ENCODE data around the gene PRKCI.

PRKCI gene

GRCh38 chr3:170344971-170345370 is 122.7 kb downstream of the PRKCI start:
- POLR2A ChIA-PET = no interaction called here
- no peak for DNase-seq (ENCODE audit: extremely low spot score)
- TF ChIP-seq ZNF384 (IDR thresholded peaks at IDR 0.05) = no peak
- no peak for TF ChIP-seq FOXK2 (IDR thresholded peaks at IDR 0.05)
- TF ChIP-seq CTBP1 (IDR thresholded peaks at IDR 0.05; ENCODE audit: borderline replicate concordance) = no peak
- TF ChIP-seq FOXM1 (IDR thresholded peaks at IDR 0.05; ENCODE audit: borderline replicate concordance) = no peak

DNA sequence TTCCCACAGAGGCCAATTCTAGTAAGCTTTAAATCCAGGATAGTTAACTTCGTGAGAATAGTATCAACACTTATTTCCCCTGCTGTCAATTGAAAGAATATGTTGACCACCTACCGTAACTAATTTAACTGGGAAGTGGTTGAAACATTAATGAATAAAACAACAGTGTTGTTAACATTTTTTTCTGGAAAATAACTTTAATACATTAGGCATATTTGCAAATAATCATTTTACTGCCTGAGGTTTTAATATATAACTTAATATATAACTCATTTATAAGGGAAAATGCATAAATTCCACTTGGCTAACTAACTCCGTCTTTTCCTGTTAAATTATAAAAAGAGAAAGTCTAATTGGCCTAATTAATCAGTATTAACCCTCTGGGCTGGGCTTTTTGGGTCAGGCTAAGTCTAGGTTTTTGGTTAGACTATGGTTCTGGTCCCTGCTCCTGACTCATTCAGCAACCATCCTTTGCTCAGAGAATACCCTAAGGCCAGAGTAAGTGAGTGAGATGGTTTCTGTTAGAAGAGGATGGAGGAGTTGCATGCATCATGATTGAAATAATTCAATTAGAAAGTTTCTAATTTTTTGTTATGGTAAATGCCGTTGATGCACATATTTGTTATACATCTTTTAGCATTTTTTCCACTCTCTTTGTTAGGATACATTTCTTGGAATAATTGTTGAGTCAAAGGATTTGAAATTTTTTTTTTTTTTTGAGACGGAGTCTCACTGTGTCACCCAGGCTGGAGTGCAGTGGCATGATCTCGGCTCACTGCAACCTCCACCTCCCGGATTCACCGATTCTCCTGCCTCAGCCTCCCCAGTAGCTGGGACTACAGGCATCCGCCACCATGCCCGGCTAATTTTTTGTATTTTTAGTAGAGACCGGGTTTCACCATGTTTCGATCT is 124.5 kb downstream of the PRKCI start:
- CTCF ChIA-PET = no interaction called here

More at GRCh38 chr3:170344971-170345370, 122.7 kb downstream of the PRKCI start:
- CTCF ChIA-PET = no interaction called here

GRCh38 chr3:170350515-170351413 is 128.5 kb downstream of the PRKCI start:
- CTCF ChIA-PET = no interaction called here
- DNase-seq (ENCODE audit: extremely low spot score) = no peak
- no peak for TF ChIP-seq NFRKB (IDR thresholded peaks at IDR 0.05)
- no peak for TF ChIP-seq HDGF (IDR thresholded peaks at IDR 0.05; ENCODE audit: borderline replicate concordance)
- no peak for TF ChIP-seq SP1 (IDR thresholded peaks at IDR 0.05)
- TF ChIP-seq ELF4 (IDR thresholded peaks at IDR 0.05) = no peak
- no peak for TF ChIP-seq L3MBTL2 (conservative IDR thresholded peaks at IDR 0.05)
- no peak for TF ChIP-seq FOXA1 (IDR thresholded peaks at IDR 0.05)
- TF ChIP-seq SUZ12 (IDR thresholded peaks at IDR 0.05) = no peak
- no peak for TF ChIP-seq FOXK2 (IDR thresholded peaks at IDR 0.05)
- POLR2A ChIA-PET = no interaction called here

More for the DNA sequence above, 124.5 kb downstream of the PRKCI start:
- POLR2A ChIA-PET = interaction anchor here (1.1 kb wide), 1 partner anchor 9 kb away, joined by 5 read pairs; no protein-coding TSS in a partner anchor
- TF ChIP-seq NFRKB (IDR thresholded peaks at IDR 0.05) (no peak), BHLHE40 (IDR thresholded peaks at IDR 0.05; ENCODE audit: borderline replicate concordance) (no peak), FOXM1 (IDR thresholded peaks at IDR 0.05; ENCODE audit: borderline replicate concordance) (no peak), SP1 (IDR thresholded peaks at IDR 0.05) (no peak), L3MBTL2 (conservative IDR thresholded peaks at IDR 0.05) (no peak), FOXK2 (IDR thresholded peaks at IDR 0.05) (no peak), CTBP1 (IDR thresholded peaks at IDR 0.05; ENCODE audit: borderline replicate concordance) (no peak), SUZ12 (IDR thresholded peaks at IDR 0.05) (no peak), LEF1 (IDR thresholded peaks at IDR 0.05; ENCODE audit: borderline replicate concordance) (no peak), TARDBP (IDR thresholded peaks at IDR 0.05) (no peak), HDGF (IDR thresholded peaks at IDR 0.05; ENCODE audit: borderline replicate concordance) (no peak), ELF4 (IDR thresholded peaks at IDR 0.05) (no peak), ZNF384 (IDR thresholded peaks at IDR 0.05) (no peak), ARNT (IDR thresholded peaks at IDR 0.05) (no peak)
- no peak for DNase-seq (ENCODE audit: extremely low spot score)

DNA sequence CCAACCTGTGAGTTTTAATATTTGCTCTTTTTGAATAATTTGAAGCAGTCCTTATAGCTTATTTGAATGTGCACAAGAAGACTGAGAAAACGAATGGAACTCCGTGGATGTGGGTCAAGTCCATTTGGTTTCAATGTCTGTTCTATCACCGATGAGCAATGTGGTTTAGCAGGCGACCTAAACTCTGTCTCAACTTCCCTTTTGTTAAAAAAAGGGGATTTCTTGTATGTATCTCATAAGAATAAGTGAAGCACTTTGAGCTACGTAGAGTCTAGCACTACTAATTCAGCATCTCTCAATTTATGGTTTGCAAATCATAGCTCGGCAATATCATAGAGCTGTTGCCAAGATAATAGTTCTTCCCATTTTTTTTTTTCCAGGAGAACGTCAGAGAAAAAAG is 130.7 kb downstream of the PRKCI start:
- TF ChIP-seq ARNT (IDR thresholded peaks at IDR 0.05) = no peak
- POLR2A ChIA-PET = no interaction called here
- DNase-seq (ENCODE audit: extremely low spot score) = no peak
- CTCF ChIA-PET = no interaction called here

GRCh38 chr3:170353485-170353884 is 131.3 kb downstream of the PRKCI start:
- POLR2A ChIA-PET = no interaction called here
- DNase-seq (ENCODE audit: extremely low spot score) = no peak
- CTCF ChIA-PET = no interaction called here
- TF ChIP-seq FOXK2 (IDR thresholded peaks at IDR 0.05) (no peak), FOXA1 (IDR thresholded peaks at IDR 0.05) (no peak), LEF1 (IDR thresholded peaks at IDR 0.05; ENCODE audit: borderline replicate concordance) (no peak), L3MBTL2 (conservative IDR thresholded peaks at IDR 0.05) (no peak), TARDBP (IDR thresholded peaks at IDR 0.05) (no peak), NFRKB (IDR thresholded peaks at IDR 0.05) (no peak), ARNT (IDR thresholded peaks at IDR 0.05) (no peak), SUZ12 (IDR thresholded peaks at IDR 0.05) (no peak), SP1 (IDR thresholded peaks at IDR 0.05) (no peak), CTBP1 (IDR thresholded peaks at IDR 0.05; ENCODE audit: borderline replicate concordance) (no peak), FOXM1 (IDR thresholded peaks at IDR 0.05; ENCODE audit: borderline replicate concordance) (no peak), BHLHE40 (IDR thresholded peaks at IDR 0.05; ENCODE audit: borderline replicate concordance) (no peak), ELF4 (IDR thresholded peaks at IDR 0.05) (no peak), HDGF (IDR thresholded peaks at IDR 0.05; ENCODE audit: borderline replicate concordance) (no peak), ZNF384 (IDR thresholded peaks at IDR 0.05) (no peak)
- TF ChIP-seq, protein P1, sequence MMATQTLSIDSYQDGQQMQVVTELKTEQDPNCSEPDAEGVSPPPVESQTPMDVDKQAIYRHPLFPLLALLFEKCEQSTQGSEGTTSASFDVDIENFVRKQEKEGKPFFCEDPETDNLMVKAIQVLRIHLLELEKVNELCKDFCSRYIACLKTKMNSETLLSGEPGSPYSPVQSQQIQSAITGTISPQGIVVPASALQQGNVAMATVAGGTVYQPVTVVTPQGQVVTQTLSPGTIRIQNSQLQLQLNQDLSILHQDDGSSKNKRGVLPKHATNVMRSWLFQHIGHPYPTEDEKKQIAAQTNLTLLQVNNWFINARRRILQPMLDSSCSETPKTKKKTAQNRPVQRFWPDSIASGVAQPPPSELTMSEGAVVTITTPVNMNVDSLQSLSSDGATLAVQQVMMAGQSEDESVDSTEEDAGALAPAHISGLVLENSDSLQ (IDR thresholded peaks at IDR 0.05) = no peak

DNA sequence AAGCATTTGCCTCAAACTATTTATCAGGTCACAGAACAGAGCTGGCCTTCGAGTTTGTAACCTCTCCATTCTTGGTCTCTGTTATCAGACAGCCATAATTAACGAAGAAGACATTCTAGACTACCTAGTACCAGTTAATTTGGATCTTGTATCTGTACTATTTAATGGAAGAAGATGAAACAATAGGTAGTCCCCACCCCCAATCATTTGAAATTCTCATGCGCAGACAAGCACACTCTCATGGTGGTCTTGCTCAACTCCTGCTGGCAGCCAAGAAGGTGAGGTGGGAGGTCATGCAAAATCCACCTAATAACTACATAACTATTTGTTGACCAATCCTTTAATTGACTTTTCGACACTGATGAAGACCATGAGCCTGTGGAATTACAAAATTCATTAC is 132.5 kb downstream of the PRKCI start:
- ChIA-PET POLR2A (no interaction called here), CTCF (no interaction called here)
- TF ChIP-seq L3MBTL2 (conservative IDR thresholded peaks at IDR 0.05) (no peak), FOXA1 (IDR thresholded peaks at IDR 0.05) (no peak), ARNT (IDR thresholded peaks at IDR 0.05) (no peak), SUZ12 (IDR thresholded peaks at IDR 0.05) (no peak), FOXK2 (IDR thresholded peaks at IDR 0.05) (no peak), CTBP1 (IDR thresholded peaks at IDR 0.05; ENCODE audit: borderline replicate concordance) (no peak), LEF1 (IDR thresholded peaks at IDR 0.05; ENCODE audit: borderline replicate concordance) (no peak)
- DNase-seq (ENCODE audit: extremely low spot score) = no peak
